Fibroblast of lung (primary cell): ENCODE measurements around the gene TARBP2. TPM values are rescaled to one million over a fixed set of nuclear protein-coding genes. Genes with fewer than 3 reads are reported as not detected.

Experiments
- DNase-seq, 2 donors: peaks; one replicate each; pipeline versions ENCODE4 v3.0.0 to v3.0.0-alpha.2; 2010; ENCODE audit warnings: low read depth in 2 of 2
- H2AFZ ChIP-seq: 2 replicates; pipeline ENCODE4 v1.5.1; 2012; ENCODE audit warnings: low read length, control low read depth, inconsistent platforms
- H3K27ac ChIP-seq: 2 replicates; pipeline ENCODE4 v1.5.1; 2011; ENCODE audit warnings: low read length, control low read depth; ENCODE audit not compliant: insufficient read depth
- H3K27me3 ChIP-seq: 2 replicates; pipeline ENCODE4 v1.5.1; 2011; ENCODE audit warnings: mild to moderate bottlenecking, low read length; ENCODE audit not compliant: control insufficient read depth, insufficient read depth
- H3K36me3 ChIP-seq: 2 replicates; pipeline ENCODE4 v1.5.1; 2011; ENCODE audit warnings: low read length; ENCODE audit not compliant: control insufficient read depth, insufficient read depth
- H3K4me1 ChIP-seq: 2 replicates; pipeline ENCODE4 v1.5.1; 2011; ENCODE audit warnings: low read length; ENCODE audit not compliant: control insufficient read depth, insufficient read depth; ENCODE audit errors: extremely low read depth
- H3K4me2 ChIP-seq: 2 replicates; pipeline ENCODE4 v1.5.1; 2011; ENCODE audit warnings: low read length, control low read depth; ENCODE audit not compliant: insufficient read depth; ENCODE audit errors: extremely low read depth
- H3K4me3 ChIP-seq, 4 experiments: fragments of 200-600 bp in 1 of 4; sonication (generic) in 1 of 4; replicated peaks in 1 of 4; 2 replicates each; pipeline ENCODE4 v1.5.1; 2011 to 2016; ENCODE audit warnings: low read length in 4 of 4, low read depth in 3 of 4, mild to moderate bottlenecking in 3 of 4, control low read depth in 2 of 4, inconsistent platforms in 1 of 4, mixed read lengths in 1 of 4; ENCODE audit not compliant: insufficient read depth in 1 of 4; ENCODE audit errors: control extremely low read depth in 1 of 4
- H3K79me2 ChIP-seq: 2 replicates; pipeline ENCODE4 v1.5.1; 2012; ENCODE audit warnings: mild to moderate bottlenecking, low read length, inconsistent platforms; ENCODE audit not compliant: control insufficient read depth, insufficient read depth
- H3K9ac ChIP-seq: 2 replicates; pipeline ENCODE4 v1.5.1; 2011; ENCODE audit warnings: mild to moderate bottlenecking, low read length, control low read depth; ENCODE audit not compliant: insufficient read depth
- H3K9me3 ChIP-seq: 2 replicates; pipeline ENCODE4 v1.5.1; 2012; ENCODE audit warnings: low read depth, low read length; ENCODE audit not compliant: control insufficient read depth, insufficient read depth
- H4K20me1 ChIP-seq: 2 replicates; pipeline ENCODE4 v1.5.1; 2011; ENCODE audit warnings: low read length; ENCODE audit not compliant: control insufficient read depth, insufficient read depth; ENCODE audit errors: extremely low read depth
- CTCF ChIP-seq, 2 donors: IDR thresholded peaks in 1 of 2; conservative IDR thresholded peaks in 1 of 2; 1 replicate in 1 of 2; 2 replicates in 1 of 2; pipeline ENCODE4 v1.5.1; 2011 to 2012; ENCODE audit warnings: low read length in 2 of 2, control low read depth in 1 of 2, inconsistent platforms in 1 of 2, low read depth in 1 of 2, mild to moderate bottlenecking in 1 of 2
- EZH2 ChIP-seq: IDR thresholded peaks from 2 replicates; pipeline ENCODE4 v1.5.1; 2012; ENCODE audit warnings: low read length, control low read depth, mild to moderate bottlenecking; ENCODE audit errors: missing control alignments
- polyA plus RNA-seq, 2 donors: library from polyadenylated mRNA; depleted of rRNA in 1 of 2; stranded (reverse) in 1 of 2; unstranded in 1 of 2; fragments of >200 nt; gene quantifications; 2 replicates each; pipeline ENCODE4 v1.2.1, GENCODE V29; 2011 to 2012; ENCODE audit warnings: missing spikeins in 1 of 2
- total RNA-seq: library from RNA; depleted of rRNA; stranded (reverse); fragments of >200 nt; gene quantifications from 2 replicates; pipeline ENCODE4 v1.2.1, GENCODE V29; 2014

Gene TARBP2
- total and polyA plus RNA-seq, 2 donors (not counting 1 experiment from before 2014, with no cell fraction given) = 19.8 to 39.3 TPM

- DNase-seq = peak; percentile 36 to 40
- no peaks in the 10 kb centered on the region for H3K79me2 ChIP-seq
- H2AFZ ChIP-seq = no peak overlapping the region
- no peak overlapping the region for H3K4me2 ChIP-seq
- H3K36me3 ChIP-seq = peaks cover 17% of the 10 kb centered on the region
- no peaks in the 10 kb centered on the region for H4K20me1 ChIP-seq
- no peak overlapping the region for H3K4me3 ChIP-seq
- TF ChIP-seq CTCF (conservative IDR thresholded peaks at IDR 0.05 in 1 of 2, IDR thresholded peaks at IDR 0.05 in 1 of 2; ENCODE audit: low read depth in 1 of 2, low read length in 2 of 2) = no peak
- no peak for TF ChIP-seq EZH2
- no peak overlapping the region for H3K27ac ChIP-seq
- no peaks in the 10 kb centered on the region for H3K9me3 ChIP-seq
- H3K27me3 ChIP-seq = no peaks in the 10 kb centered on the region
- no peaks in the 10 kb centered on the region for H3K4me1 ChIP-seq
- H3K9ac ChIP-seq = no peak overlapping the region
These were observed 17.3 kb downstream of the TARBP2 start for GRCh38 chr12:53518381-53518780.

GRCh38 chr12:53523131-53523530 is 22.0 kb downstream of the TARBP2 start:
- H3K4me1 ChIP-seq = no peaks in the 10 kb centered on the region
- peaks cover 7% of the 10 kb centered on the region for H3K36me3 ChIP-seq
- no peaks in the 10 kb centered on the region for H4K20me1 ChIP-seq
- H3K79me2 ChIP-seq = no peaks in the 10 kb centered on the region
- no peak overlapping the region for H2AFZ ChIP-seq
- no peak overlapping the region for H3K27ac ChIP-seq
- no peak overlapping the region for H3K4me2 ChIP-seq
- no peaks in the 10 kb centered on the region for H3K27me3 ChIP-seq
- H3K4me3 ChIP-seq = no peak overlapping the region
- no peak overlapping the region for H3K9ac ChIP-seq
- no peak for DNase-seq
- TF ChIP-seq CTCF (conservative IDR thresholded peaks at IDR 0.05 in 1 of 2, IDR thresholded peaks at IDR 0.05 in 1 of 2; ENCODE audit: low read depth in 1 of 2, low read length in 2 of 2) = no peak
- TF ChIP-seq EZH2 = no peak
- H3K9me3 ChIP-seq = no peaks in the 10 kb centered on the region

GRCh38 chr12:53524476-53524875 is 23.4 kb downstream of the TARBP2 start:
- no peak overlapping the region for H3K27ac ChIP-seq
- no peaks in the 10 kb centered on the region for H3K9me3 ChIP-seq
- H3K4me1 ChIP-seq = no peaks in the 10 kb centered on the region
- peaks cover 9% of the 10 kb centered on the region for H3K36me3 ChIP-seq
- H3K4me2 ChIP-seq = no peak overlapping the region
- no peak overlapping the region for H3K4me3 ChIP-seq
- no peaks in the 10 kb centered on the region for H4K20me1 ChIP-seq
- H3K79me2 ChIP-seq = no peaks in the 10 kb centered on the region
- no peaks in the 10 kb centered on the region for H3K27me3 ChIP-seq
- H2AFZ ChIP-seq = no peak overlapping the region
- TF ChIP-seq CTCF (conservative IDR thresholded peaks at IDR 0.05 in 1 of 2, IDR thresholded peaks at IDR 0.05 in 1 of 2; ENCODE audit: low read depth in 1 of 2, low read length in 2 of 2) (no peak), EZH2 (no peak)
- no peak for DNase-seq
- no peak overlapping the region for H3K9ac ChIP-seq
